GM23338 (cell line): ENCODE data around the gene PLAAT2. TPM values are rescaled to one million over a fixed set of nuclear protein-coding genes. Genes with fewer than 3 reads are reported as not detected.

Source experiments
- ATAC-seq: fragments of 200-7000 bp; cut with Tn5 transposase; 3 replicates; pipeline ENCODE4 v1.9.1; 2020
- DNase-seq: peaks from one replicate; pipeline ENCODE4 v3.0.0-alpha.2; 2015; ENCODE audit warnings: low spot score
- H2AFZ ChIP-seq: fragments of 200-600 bp; sonication (generic); 2 replicates; pipeline ENCODE4 v1.8.0; 2016; ENCODE audit warnings: antibody characterized with exemption, mild to moderate bottlenecking, moderate library complexity
- H3F3A ChIP-seq: fragments of 200-600 bp; sonication (generic); replicated peaks from 2 replicates; pipeline ENCODE4 v1.8.0; 2017; ENCODE audit warnings: antibody characterized with exemption, mixed run types, low read depth
- H3K27ac ChIP-seq: fragments of 200-600 bp; sonication (generic); 2 replicates; pipeline ENCODE4 v1.6.1; 2016; ENCODE audit warnings: low read depth
- H3K27me3 ChIP-seq: fragments of 200-600 bp; sonication (generic); 2 replicates; pipeline ENCODE4 v1.8.0; 2016; ENCODE audit warnings: mild to moderate bottlenecking, mixed run types, moderate library complexity; ENCODE audit not compliant: insufficient read depth
- H3K36me3 ChIP-seq: fragments of 200-600 bp; sonication (generic); 2 replicates; pipeline ENCODE4 v1.8.0; 2016; ENCODE audit warnings: mild to moderate bottlenecking; ENCODE audit not compliant: insufficient read depth
- H3K4me1 ChIP-seq: fragments of 200-600 bp; sonication (generic); 2 replicates; pipeline ENCODE4 v1.8.0; 2016; ENCODE audit warnings: mild to moderate bottlenecking, moderate library complexity; ENCODE audit not compliant: insufficient read depth
- H3K4me2 ChIP-seq: fragments of 200-600 bp; sonication (generic); 2 replicates; pipeline ENCODE4 v1.7.1; 2017; ENCODE audit warnings: mixed run types
- H3K4me3 ChIP-seq: fragments of 200-600 bp; sonication (generic); 2 replicates; pipeline ENCODE4 v1.6.1; 2016; ENCODE audit warnings: mixed run types
- H3K79me2 ChIP-seq: fragments of 200-600 bp; sonication (generic); replicated peaks from 2 replicates; pipeline ENCODE4 v1.8.0; 2017; ENCODE audit warnings: mild to moderate bottlenecking; ENCODE audit not compliant: insufficient read depth
- H3K9me2 ChIP-seq: fragments of 200-600 bp; sonication (generic); 2 replicates; pipeline ENCODE4 v1.8.0; 2017; ENCODE audit not compliant: insufficient read depth
- H4K20me1 ChIP-seq: fragments of 200-600 bp; sonication (generic); replicated peaks from 2 replicates; pipeline ENCODE4 v1.8.0; 2017; ENCODE audit warnings: mild to moderate bottlenecking; ENCODE audit not compliant: insufficient read depth
- H3K27ac Mint-ChIP-seq: 2 replicates; pipeline ENCODE4 v1.8.0; 2020; ENCODE audit warnings: inconsistent platforms, mild to moderate bottlenecking, moderate library complexity, mixed read lengths
- H3K27me3 Mint-ChIP-seq: 3 replicates; pipeline ENCODE4 v1.8.0; 2022; ENCODE audit warnings: low read depth, mild to moderate bottlenecking, moderate library complexity, mixed read lengths, inconsistent platforms; ENCODE audit not compliant: insufficient read depth, poor library complexity
- H3K36me3 Mint-ChIP-seq: 3 replicates; pipeline ENCODE4 v1.8.0; 2021; ENCODE audit warnings: low read depth, mild to moderate bottlenecking, inconsistent platforms, moderate library complexity, mixed read lengths
- H3K4me1 Mint-ChIP-seq: 3 replicates; pipeline ENCODE4 v1.8.0; 2020; ENCODE audit warnings: mild to moderate bottlenecking, inconsistent platforms, mixed read lengths
- H3K4me3 Mint-ChIP-seq: 3 replicates; pipeline ENCODE4 v1.8.0; 2021; ENCODE audit warnings: moderate library complexity, mild to moderate bottlenecking, inconsistent platforms, mixed read lengths
- H3K9me3 Mint-ChIP-seq: 3 replicates; pipeline ENCODE4 v1.8.0; 2020; ENCODE audit warnings: moderate library complexity, mild to moderate bottlenecking, inconsistent platforms, mixed read lengths
- CREB1 ChIP-seq: fragments of 250-450 bp; sonication (Bioruptor Pico); IDR thresholded peaks from 2 replicates; pipeline ENCODE4 v1.5.0; 2020; ENCODE audit warnings: low read depth, mild to moderate bottlenecking, moderate library complexity
- CTCF ChIP-seq, 2 experiments: fragments of 200-600 bp in 1 of 2; sonication (generic) in 1 of 2; conservative IDR thresholded peaks; 2 replicates each; pipeline versions ENCODE4 v1.5.1 to v1.6.1; 2016 to 2017; ENCODE audit warnings: antibody characterized with exemption in 2 of 2, low read depth in 2 of 2, mild to moderate bottlenecking in 2 of 2, moderate library complexity in 1 of 2
- EZH2 ChIP-seq: fragments of 200-600 bp; sonication (generic); IDR thresholded peaks from one replicate; pipeline ENCODE4 v1.8.0; 2017; ENCODE audit warnings: antibody characterized with exemption, mild to moderate bottlenecking, low read depth; ENCODE audit not compliant: unreplicated experiment
- EZH2phosphoT487 ChIP-seq: fragments of 200-600 bp; sonication (generic); IDR thresholded peaks from one replicate; pipeline ENCODE4 v1.8.1; 2018; ENCODE audit warnings: antibody characterized with exemption; ENCODE audit not compliant: unreplicated experiment
- JUNB ChIP-seq: IDR thresholded peaks from one replicate; pipeline ENCODE4 v1.6.1; 2016; ENCODE audit warnings: antibody characterized with exemption; ENCODE audit not compliant: unreplicated experiment
- NANOG ChIP-seq: IDR thresholded peaks from 2 replicates; pipeline ENCODE4 v1.6.1; 2016; ENCODE audit warnings: antibody characterized with exemption, borderline replicate concordance
- POLR2AphosphoS5 ChIP-seq: IDR thresholded peaks from 2 replicates; pipeline ENCODE4 v1.6.1; 2016; ENCODE audit warnings: antibody characterized with exemption, low read depth
- REST ChIP-seq: IDR thresholded peaks from one replicate; pipeline ENCODE4 v1.6.1; 2018; ENCODE audit warnings: antibody characterized with exemption; ENCODE audit not compliant: unreplicated experiment
- STAT1 ChIP-seq: IDR thresholded peaks from one replicate; pipeline ENCODE4 v1.6.1; 2016; ENCODE audit warnings: antibody characterized with exemption; ENCODE audit not compliant: unreplicated experiment
- ZNF114 ChIP-seq: fragments of 250-450 bp; sonication (Bioruptor Pico); IDR thresholded peaks from 2 replicates; pipeline ENCODE4 v1.5.0; 2020; ENCODE audit warnings: mild to moderate bottlenecking, moderate library complexity
- ZNF331 ChIP-seq: fragments of 250-450 bp; sonication (Bioruptor Pico); IDR thresholded peaks from 2 replicates; pipeline ENCODE4 v1.5.0; 2020; ENCODE audit warnings: low read depth, mild to moderate bottlenecking, moderate library complexity
- polyA plus RNA-seq: library from polyadenylated mRNA; unstranded; fragments of >200 nt; fragmentation: Nextera tagmentation; extraction: Ambion mirVana; gene quantifications from 2 replicates; pipeline ENCODE4 v1.2.1, GENCODE V29; 2016
- total RNA-seq: library from RNA; depleted of rRNA; stranded (reverse); fragments of >200 nt; shearing (Covaris generic); gene quantifications from 2 replicates; pipeline ENCODE4 v1.2.3, GENCODE V29; 2014
- TF ChIP-seq, protein P1 (sequence below): fragments of 250-450 bp; sonication (Bioruptor Pico); IDR thresholded peaks from 2 replicates; pipeline ENCODE4 v1.5.0; 2020; ENCODE audit warnings: mild to moderate bottlenecking, moderate library complexity
- TF ChIP-seq, protein P2 (sequence below): IDR thresholded peaks from 2 replicates; pipeline ENCODE4 v1.6.1; 2016; ENCODE audit warnings: antibody characterized with exemption

Gene PLAAT2
- total and polyA plus RNA-seq, 2 experiments from 2014 or later: 0.66 to 0.78 TPM

- TF ChIP-seq, protein P1, sequence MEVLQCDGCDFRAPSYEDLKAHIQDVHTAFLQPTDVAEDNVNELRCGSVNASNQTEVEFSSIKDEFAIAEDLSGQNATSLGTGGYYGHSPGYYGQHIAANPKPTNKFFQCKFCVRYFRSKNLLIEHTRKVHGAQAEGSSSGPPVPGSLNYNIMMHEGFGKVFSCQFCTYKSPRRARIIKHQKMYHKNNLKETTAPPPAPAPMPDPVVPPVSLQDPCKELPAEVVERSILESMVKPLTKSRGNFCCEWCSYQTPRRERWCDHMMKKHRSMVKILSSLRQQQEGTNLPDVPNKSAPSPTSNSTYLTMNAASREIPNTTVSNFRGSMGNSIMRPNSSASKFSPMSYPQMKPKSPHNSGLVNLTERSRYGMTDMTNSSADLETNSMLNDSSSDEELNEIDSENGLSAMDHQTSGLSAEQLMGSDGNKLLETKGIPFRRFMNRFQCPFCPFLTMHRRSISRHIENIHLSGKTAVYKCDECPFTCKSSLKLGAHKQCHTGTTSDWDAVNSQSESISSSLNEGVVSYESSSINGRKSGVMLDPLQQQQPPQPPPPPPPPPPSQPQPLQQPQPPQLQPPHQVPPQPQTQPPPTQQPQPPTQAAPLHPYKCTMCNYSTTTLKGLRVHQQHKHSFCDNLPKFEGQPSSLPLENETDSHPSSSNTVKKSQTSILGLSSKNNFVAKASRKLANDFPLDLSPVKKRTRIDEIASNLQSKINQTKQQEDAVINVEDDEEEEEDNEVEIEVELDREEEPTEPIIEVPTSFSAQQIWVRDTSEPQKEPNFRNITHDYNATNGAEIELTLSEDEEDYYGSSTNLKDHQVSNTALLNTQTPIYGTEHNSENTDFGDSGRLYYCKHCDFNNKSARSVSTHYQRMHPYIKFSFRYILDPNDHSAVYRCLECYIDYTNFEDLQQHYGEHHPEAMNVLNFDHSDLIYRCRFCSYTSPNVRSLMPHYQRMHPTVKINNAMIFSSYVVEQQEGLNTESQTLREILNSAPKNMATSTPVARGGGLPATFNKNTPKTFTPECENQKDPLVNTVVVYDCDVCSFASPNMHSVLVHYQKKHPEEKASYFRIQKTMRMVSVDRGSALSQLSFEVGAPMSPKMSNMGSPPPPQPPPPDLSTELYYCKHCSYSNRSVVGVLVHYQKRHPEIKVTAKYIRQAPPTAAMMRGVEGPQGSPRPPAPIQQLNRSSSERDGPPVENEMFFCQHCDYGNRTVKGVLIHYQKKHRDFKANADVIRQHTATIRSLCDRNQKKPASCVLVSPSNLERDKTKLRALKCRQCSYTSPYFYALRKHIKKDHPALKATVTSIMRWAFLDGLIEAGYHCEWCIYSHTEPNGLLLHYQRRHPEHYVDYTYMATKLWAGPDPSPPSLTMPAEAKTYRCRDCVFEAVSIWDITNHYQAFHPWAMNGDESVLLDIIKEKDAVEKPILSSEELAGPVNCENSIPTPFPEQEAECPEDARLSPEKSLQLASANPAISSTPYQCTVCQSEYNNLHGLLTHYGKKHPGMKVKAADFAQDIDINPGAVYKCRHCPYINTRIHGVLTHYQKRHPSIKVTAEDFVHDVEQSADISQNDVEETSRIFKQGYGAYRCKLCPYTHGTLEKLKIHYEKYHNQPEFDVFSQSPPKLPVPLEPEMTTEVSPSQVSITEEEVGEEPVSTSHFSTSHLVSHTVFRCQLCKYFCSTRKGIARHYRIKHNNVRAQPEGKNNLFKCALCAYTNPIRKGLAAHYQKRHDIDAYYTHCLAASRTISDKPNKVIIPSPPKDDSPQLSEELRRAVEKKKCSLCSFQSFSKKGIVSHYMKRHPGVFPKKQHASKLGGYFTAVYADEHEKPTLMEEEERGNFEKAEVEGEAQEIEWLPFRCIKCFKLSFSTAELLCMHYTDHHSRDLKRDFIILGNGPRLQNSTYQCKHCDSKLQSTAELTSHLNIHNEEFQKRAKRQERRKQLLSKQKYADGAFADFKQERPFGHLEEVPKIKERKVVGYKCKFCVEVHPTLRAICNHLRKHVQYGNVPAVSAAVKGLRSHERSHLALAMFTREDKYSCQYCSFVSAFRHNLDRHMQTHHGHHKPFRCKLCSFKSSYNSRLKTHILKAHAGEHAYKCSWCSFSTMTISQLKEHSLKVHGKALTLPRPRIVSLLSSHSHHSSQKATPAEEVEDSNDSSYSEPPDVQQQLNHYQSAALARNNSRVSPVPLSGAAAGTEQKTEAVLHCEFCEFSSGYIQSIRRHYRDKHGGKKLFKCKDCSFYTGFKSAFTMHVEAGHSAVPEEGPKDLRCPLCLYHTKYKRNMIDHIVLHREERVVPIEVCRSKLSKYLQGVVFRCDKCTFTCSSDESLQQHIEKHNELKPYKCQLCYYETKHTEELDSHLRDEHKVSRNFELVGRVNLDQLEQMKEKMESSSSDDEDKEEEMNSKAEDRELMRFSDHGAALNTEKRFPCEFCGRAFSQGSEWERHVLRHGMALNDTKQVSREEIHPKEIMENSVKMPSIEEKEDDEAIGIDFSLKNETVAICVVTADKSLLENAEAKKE (CRISPR knock-in tag): no peak
Observed at GRCh38 chr11:63516109-63516508, 47.1 kb downstream of the PLAAT2 start (continued).

GRCh38 chr11:63512816-63513215, 50.4 kb downstream of the PLAAT2 start:
- Histone ChIP-seq H3F3A (no peaks in the 10 kb centered on the region; the same call in 1 of the 2 replicates), H3K36me3 (no peaks in the 10 kb centered on the region), H4K20me1 (no peaks in the 10 kb centered on the region), H3K4me3 (no peak overlapping the region), H3K4me1 (no peaks in the 10 kb centered on the region), H3K27ac (no peak overlapping the region), H2AFZ (no peak overlapping the region), H3K79me2 (no peaks in the 10 kb centered on the region), H3K27me3 (no peaks in the 10 kb centered on the region), H3K4me2 (no peak overlapping the region), H3K9me2 (0 out of 2 replicates have a peak, but pooled peaks cover 4% of the 10 kb centered on the region)
- DNase-seq (no peak), ATAC-seq (no peak)
- no peaks in the 10 kb centered on the region for H3K9me3 Mint-ChIP-seq
- H3K4me3 Mint-ChIP-seq: no peak overlapping the region
- peaks cover 2% of the 10 kb centered on the region for H3K27me3 Mint-ChIP-seq
- peaks cover 8% of the 10 kb centered on the region for H3K4me1 Mint-ChIP-seq
- no peak overlapping the region for H3K27ac Mint-ChIP-seq
- no peaks in the 10 kb centered on the region for H3K36me3 Mint-ChIP-seq
- no peak for TF ChIP-seq ZNF331
- no peak for TF ChIP-seq JUNB
- TF ChIP-seq CREB1 (CRISPR knock-in tag): no peak
- TF ChIP-seq EZH2: no peak
- TF ChIP-seq ZNF114: no peak
- TF ChIP-seq, protein P2, sequence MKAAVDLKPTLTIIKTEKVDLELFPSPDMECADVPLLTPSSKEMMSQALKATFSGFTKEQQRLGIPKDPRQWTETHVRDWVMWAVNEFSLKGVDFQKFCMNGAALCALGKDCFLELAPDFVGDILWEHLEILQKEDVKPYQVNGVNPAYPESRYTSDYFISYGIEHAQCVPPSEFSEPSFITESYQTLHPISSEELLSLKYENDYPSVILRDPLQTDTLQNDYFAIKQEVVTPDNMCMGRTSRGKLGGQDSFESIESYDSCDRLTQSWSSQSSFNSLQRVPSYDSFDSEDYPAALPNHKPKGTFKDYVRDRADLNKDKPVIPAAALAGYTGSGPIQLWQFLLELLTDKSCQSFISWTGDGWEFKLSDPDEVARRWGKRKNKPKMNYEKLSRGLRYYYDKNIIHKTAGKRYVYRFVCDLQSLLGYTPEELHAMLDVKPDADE: no peak
- no peak for TF ChIP-seq EZH2phosphoT487
- TF ChIP-seq REST: no peak
- no peak for TF ChIP-seq POLR2AphosphoS5
- no peak for TF ChIP-seq CTCF (conservative IDR thresholded peaks at IDR 0.05; ENCODE audit: low read depth in 2 of 2)
- TF ChIP-seq STAT1: no peak
- no peak for TF ChIP-seq NANOG
